GM12872 (cell line): Measurements from ENCODE around the gene KPRP.

ENCODE experiments used
- CTCF ChIP-seq: IDR thresholded peaks from 3 replicates; pipeline ENCODE4 v1.5.1; 2011; ENCODE audit warnings: low read depth, mild to moderate bottlenecking, low read length, moderate library complexity; ENCODE audit not compliant: insufficient read depth

Gene KPRP

GRCh38 chr1:152776361-152776760, 18.5 kb downstream of the KPRP start:
- TF ChIP-seq CTCF = no peak

- TF ChIP-seq CTCF = peak; percentile 79
These were observed 19.8 kb downstream of the KPRP start for GRCh38 chr1:152777510-152778137.

- no peak for TF ChIP-seq CTCF
These were observed 25.3 kb downstream of the KPRP start for GRCh38 chr1:152783095-152783494.

- TF ChIP-seq CTCF = no peak
These were observed 28.3 kb downstream of the KPRP start, which contains the start of gene LCE1E for GRCh38 chr1:152786077-152786476. Gene LCE1E (plus strand): TSS chr1:152786257. CDS start chr1:152787300, 1,043 bp downstream.

GRCh38 chr1:152795686-152796085, 37.9 kb downstream of the KPRP start:
- no peak for TF ChIP-seq CTCF

GRCh38 chr1:152796421-152796820, 38.6 kb downstream of the KPRP start, which contains the start of gene LCE1D:
Gene LCE1D (plus strand): TSS chr1:152796721. CDS start chr1:152797795, 1,074 bp downstream.
- no peak for TF ChIP-seq CTCF

- TF ChIP-seq CTCF = no peak
These were observed 43.5 kb downstream of the KPRP start for GRCh38 chr1:152801333-152801732.
